ENCODE data around the gene UIMC1.
"Not testable (repeated sequence)": the region's sequence is repeated elsewhere in the genome, so short reads cannot be mapped to it uniquely, and the experiment has no call there.

DNA sequence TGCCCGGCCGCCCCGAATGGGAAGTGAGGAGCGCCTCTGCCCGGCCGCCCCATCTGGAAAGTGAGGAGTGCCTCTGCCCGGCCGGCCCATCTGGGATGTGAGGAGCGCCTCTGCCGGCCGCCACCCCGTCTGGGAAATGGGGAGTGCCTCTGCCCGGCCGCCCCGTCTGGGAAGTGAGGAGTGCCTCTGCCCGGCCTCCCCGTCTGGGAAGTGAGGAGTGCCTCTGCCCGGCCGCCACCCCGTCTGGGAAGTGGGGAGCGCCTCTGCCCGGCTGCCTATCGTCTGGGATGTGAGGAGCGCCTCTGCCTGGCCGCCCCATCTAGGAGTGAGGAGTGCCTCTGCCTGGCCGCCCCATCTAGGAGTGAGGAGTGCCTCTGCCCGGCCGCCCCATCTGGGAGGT is 22.4 kb downstream of the UIMC1 start:
- TF ChIP-seq POLR2A (IDR thresholded peaks at IDR 0.05); CTCF (IDR thresholded peaks at IDR 0.05 in 4 of 5, conservative IDR thresholded peaks at IDR 0.05 in 1 of 5): not testable (repeated sequence)

Data from gastrocnemius medialis (tissue), 4 donors.